OCI-LY3 (cell line): ENCODE data around the gene SCN1B.

Source experiments
- H2AFZ ChIP-seq: fragments of 200-600, 300-600 bp; shearing (Covaris generic); 2 replicates; pipeline ENCODE4 v1.6.0; 2014; ENCODE audit warnings: antibody characterized with exemption, low read depth, low read length
- H3K27ac ChIP-seq: fragments of 200-600, 300-600 bp; sonication (generic); 2 replicates; pipeline ENCODE4 v1.5.1; 2014; ENCODE audit warnings: mild to moderate bottlenecking, low read length, moderate library complexity, mixed read lengths
- H3K27me3 ChIP-seq: fragments of 200-600, 300-600 bp; sonication (generic); 2 replicates; pipeline ENCODE4 v1.6.1; 2014; ENCODE audit warnings: low read depth, low read length, mixed read lengths
- H3K36me3 ChIP-seq: fragments of 200-600, 300-600 bp; sonication (generic); replicated peaks from 2 replicates; pipeline ENCODE3; 2014; ENCODE audit warnings: low read depth, low read length, mixed read lengths
- H3K4me1 ChIP-seq: fragments of 300-600, 200-600 bp; sonication (generic); 2 replicates; pipeline ENCODE4 v1.6.1; 2014; ENCODE audit warnings: low read length, mixed read lengths
- H3K4me2 ChIP-seq: fragments of 200-600, 300-600 bp; sonication (generic); 2 replicates; pipeline ENCODE4 v1.6.1; 2014; ENCODE audit warnings: low read length, mixed read lengths
- H3K4me3 ChIP-seq: fragments of 300-600, 200-600 bp; sonication (generic); 2 replicates; pipeline ENCODE4 v1.5.1; 2014; ENCODE audit warnings: antibody characterized with exemption, mild to moderate bottlenecking, low read length, moderate library complexity
- H3K79me2 ChIP-seq: fragments of 300-600, 200-600 bp; shearing (Covaris generic); 2 replicates; pipeline ENCODE4 v1.6.1; 2014; ENCODE audit warnings: mild to moderate bottlenecking, low read length, mixed read lengths
- H3K9ac ChIP-seq: fragments of 300-600, 200-600 bp; shearing (Covaris generic); 2 replicates; pipeline ENCODE4 v1.6.0; 2014; ENCODE audit warnings: mild to moderate bottlenecking, low read length, moderate library complexity
- H3K9me3 ChIP-seq: fragments of 200-600, 300-600 bp; shearing (Covaris generic); 2 replicates; pipeline ENCODE4 v1.6.1; 2014; ENCODE audit warnings: low read length, mixed read lengths; ENCODE audit not compliant: insufficient read depth
- H4K20me1 ChIP-seq: fragments of 200-600, 300-600 bp; sonication (generic); 2 replicates; pipeline ENCODE4 v1.6.1; 2016; ENCODE audit warnings: low read length, mixed read lengths; ENCODE audit not compliant: insufficient read depth
- EZH2phosphoT487 ChIP-seq: fragments of 200-600 bp; shearing (Covaris generic); IDR thresholded peaks from 2 replicates; pipeline ENCODE4 v1.6.1; 2018; ENCODE audit warnings: antibody characterized with exemption, mixed run types, low read depth
- TF ChIP-seq, protein P1 (sequence below): fragments of 200-600, 300-600 bp; sonication (generic); IDR thresholded peaks from 2 replicates; pipeline ENCODE4 v1.5.1; 2014; ENCODE audit warnings: antibody characterized with exemption, low read length, low read depth

SCN1B gene

DNA sequence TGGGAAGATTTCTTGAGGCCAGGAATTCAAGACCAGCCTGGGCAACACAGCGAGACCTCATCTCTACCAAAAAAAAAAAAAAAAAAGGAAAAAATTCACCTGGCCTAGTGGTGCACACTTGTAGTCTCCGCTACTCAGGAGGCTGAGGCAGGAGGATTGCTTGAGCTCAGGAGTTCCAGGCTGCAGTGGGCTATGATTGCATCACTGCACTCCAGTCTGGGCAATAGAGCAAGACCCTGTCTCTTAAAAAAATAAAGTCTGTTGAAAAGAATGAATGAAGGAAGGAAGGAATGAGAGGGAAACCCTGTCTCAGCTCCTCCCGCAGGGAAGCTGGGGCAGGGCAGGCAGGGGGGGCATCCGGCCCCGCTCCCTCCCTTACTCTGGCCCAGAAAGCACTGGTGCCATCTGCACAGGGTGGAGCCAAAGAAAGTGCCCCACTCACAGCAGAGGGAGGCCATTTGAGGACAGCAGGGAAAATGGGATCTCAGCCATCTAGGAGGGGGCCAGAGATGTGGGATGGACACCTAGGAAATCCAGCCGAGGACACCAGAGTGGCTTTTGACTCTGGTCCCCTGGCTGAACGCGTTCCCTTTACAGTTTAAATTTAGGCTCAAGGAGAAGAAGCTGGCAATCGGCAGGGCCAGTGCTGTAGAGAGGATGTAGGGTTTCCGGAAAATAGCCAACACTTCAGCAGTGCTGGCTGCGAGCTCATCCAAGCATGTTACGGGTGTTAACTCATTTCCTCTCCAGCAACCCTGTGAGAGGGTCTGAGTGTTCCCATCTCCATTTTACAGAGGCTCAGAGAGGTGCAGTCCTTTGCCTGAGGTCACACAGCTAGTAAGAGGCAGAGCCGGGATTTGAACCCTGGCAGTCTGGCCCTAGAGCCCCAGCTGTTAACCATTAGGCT, 7.7 kb downstream of the SCN1B start:
- Histone ChIP-seq H3K36me3 (no peaks in the 10 kb centered on the region), H3K9me3 (no peaks in the 10 kb centered on the region), H2AFZ (no peak overlapping the region), H3K27ac (no peak overlapping the region), H3K4me3 (no peak overlapping the region), H3K4me2 (no peak overlapping the region), H3K4me1 (no peaks in the 10 kb centered on the region), H3K9ac (no peak overlapping the region), H3K79me2 (no peaks in the 10 kb centered on the region), H3K27me3 (peaks cover 4% of the 10 kb centered on the region; the same call in 1 of the 2 replicates), H4K20me1 (no peaks in the 10 kb centered on the region)
- no peak for TF ChIP-seq EZH2phosphoT487
- TF ChIP-seq, protein P1, sequence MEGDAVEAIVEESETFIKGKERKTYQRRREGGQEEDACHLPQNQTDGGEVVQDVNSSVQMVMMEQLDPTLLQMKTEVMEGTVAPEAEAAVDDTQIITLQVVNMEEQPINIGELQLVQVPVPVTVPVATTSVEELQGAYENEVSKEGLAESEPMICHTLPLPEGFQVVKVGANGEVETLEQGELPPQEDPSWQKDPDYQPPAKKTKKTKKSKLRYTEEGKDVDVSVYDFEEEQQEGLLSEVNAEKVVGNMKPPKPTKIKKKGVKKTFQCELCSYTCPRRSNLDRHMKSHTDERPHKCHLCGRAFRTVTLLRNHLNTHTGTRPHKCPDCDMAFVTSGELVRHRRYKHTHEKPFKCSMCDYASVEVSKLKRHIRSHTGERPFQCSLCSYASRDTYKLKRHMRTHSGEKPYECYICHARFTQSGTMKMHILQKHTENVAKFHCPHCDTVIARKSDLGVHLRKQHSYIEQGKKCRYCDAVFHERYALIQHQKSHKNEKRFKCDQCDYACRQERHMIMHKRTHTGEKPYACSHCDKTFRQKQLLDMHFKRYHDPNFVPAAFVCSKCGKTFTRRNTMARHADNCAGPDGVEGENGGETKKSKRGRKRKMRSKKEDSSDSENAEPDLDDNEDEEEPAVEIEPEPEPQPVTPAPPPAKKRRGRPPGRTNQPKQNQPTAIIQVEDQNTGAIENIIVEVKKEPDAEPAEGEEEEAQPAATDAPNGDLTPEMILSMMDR: no peak

DNA sequence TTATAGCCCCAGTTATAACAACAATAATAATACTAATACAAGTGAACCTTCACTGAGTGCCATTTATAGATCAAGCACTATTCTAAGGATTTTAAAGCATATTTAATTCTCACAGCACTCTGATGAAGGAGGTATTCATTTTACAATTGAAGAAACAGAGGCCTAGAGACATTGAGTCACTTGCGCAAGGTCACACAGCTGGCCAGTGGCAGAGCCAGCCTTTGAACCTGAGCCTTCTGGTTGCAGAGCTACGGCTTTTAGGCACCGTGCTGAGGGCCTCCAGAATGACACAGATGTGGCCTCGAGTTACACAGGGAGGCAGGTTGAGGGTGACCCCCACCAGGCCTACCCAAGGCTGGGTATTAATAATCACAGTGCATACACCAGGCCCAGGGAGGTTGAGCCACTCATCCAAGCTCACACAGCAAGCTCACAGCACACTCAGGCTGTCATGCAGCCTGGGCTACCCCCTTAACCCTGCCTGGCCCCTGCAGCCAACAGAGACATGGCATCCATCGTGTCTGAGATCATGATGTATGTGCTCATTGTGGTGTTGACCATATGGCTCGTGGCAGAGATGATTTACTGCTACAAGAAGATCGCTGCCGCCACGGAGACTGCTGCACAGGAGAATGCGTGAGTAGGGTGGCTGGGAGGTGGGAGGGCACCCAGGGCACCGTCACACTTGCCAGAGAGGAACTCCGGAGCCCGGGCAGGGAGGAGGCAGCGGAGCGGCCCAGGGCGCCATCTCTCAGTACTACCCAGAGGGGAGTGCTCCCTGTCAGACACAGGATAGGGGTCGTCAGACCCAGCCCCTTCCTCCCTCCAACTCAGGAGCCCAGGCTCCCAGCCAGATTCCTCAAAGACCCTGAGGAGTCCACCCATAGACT, 8.6 kb downstream of the SCN1B start:
- Histone ChIP-seq H3K9me3 (no peaks in the 10 kb centered on the region), H3K27me3 (peaks cover 13% of the 10 kb centered on the region), H3K79me2 (no peaks in the 10 kb centered on the region), H4K20me1 (no peaks in the 10 kb centered on the region), H2AFZ (no peak overlapping the region), H3K27ac (no peak overlapping the region), H3K4me3 (no peak overlapping the region), H3K4me2 (no peak overlapping the region), H3K36me3 (no peaks in the 10 kb centered on the region), H3K4me1 (no peaks in the 10 kb centered on the region), H3K9ac (no peak overlapping the region)
- no peak for TF ChIP-seq EZH2phosphoT487
- TF ChIP-seq, protein P1: no peak

DNA sequence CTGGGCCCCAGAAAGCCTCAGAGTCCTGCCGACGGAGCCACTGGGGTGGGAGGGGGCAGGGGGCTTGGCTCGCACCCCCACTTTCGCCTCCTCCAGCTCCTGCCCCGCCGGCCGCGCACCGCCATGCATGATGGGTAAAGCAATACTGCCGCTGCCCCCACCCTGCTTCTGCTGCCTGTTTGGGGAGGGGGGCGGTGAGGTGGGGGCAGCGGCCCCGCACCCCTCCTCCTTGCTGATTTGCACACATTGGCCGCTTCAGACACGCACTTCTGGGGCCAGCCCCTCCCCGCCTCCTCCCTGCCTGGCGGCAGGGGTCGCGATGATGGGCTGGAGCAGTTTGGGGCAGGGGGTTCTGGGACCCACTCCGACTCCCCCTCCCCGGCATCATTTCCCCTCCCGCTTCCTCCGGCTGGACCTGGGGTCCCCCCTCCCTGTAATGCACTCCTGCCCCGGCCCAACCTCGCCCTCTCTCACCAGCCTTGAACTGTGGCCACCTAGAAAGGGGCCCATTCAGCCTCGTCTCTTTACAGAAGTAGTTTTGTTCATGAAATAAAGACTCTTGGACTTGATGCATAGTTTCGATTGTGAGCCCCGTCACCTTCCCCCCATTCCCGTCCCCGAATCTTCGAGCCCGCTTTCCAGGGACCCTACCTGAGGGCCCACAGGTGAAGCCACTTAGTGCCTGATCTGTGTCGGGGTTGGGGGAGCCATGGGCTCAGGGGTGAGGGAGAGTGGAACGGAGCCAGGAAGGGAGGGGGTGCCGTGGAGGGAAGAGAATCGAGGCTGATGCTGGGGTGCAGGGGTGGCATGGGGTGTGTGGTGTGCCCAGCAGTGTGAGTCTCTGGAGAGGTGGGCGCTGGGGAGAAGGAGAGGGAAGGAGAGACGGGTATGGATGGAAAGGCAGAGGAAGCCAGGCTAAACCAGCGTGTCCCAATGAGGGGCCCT, 9.9 kb downstream of the SCN1B start:
- Histone ChIP-seq H3K4me2 (no peak overlapping the region), H3K9me3 (no peaks in the 10 kb centered on the region), H3K4me3 (no peak overlapping the region), H3K36me3 (no peaks in the 10 kb centered on the region), H4K20me1 (no peaks in the 10 kb centered on the region), H3K9ac (no peak overlapping the region), H3K79me2 (no peaks in the 10 kb centered on the region), H2AFZ (no peak overlapping the region), H3K27ac (no peak overlapping the region), H3K27me3 (peaks cover 13% of the 10 kb centered on the region), H3K4me1 (no peaks in the 10 kb centered on the region)
- TF ChIP-seq EZH2phosphoT487: no peak
- TF ChIP-seq, protein P1: no peak
